Nephron (organoid): ENCODE measurements around the gene NAGS.
"Not testable (repeated sequence)": the region's sequence is repeated elsewhere in the genome, so short reads cannot be mapped to it uniquely, and the experiment has no call there.

ENCODE experiments used
- H3K27ac Mint-ChIP-seq, 3 experiments: 2 replicates each; pipeline ENCODE4 v1.8.0; 2020; ENCODE audit warnings: mixed read lengths in 3 of 3, mild to moderate bottlenecking in 2 of 3, moderate library complexity in 1 of 3
- H3K27me3 Mint-ChIP-seq: 2 replicates; pipeline ENCODE4 v1.8.0; 2021; ENCODE audit warnings: low read depth, mild to moderate bottlenecking, moderate library complexity, mixed read lengths
- H3K36me3 Mint-ChIP-seq: 2 replicates; pipeline ENCODE4 v1.8.0; 2020; ENCODE audit warnings: low read depth, mixed read lengths
- H3K4me1 Mint-ChIP-seq: 2 replicates; pipeline ENCODE4 v1.8.0; 2020; ENCODE audit warnings: mixed read lengths
- H3K4me3 Mint-ChIP-seq, 3 experiments: 2 replicates each; pipeline ENCODE4 v1.8.0; 2020; ENCODE audit warnings: mild to moderate bottlenecking in 3 of 3, mixed read lengths in 3 of 3, moderate library complexity in 2 of 3
- H3K9me3 Mint-ChIP-seq: 2 replicates; pipeline ENCODE4 v1.8.0; 2020; ENCODE audit warnings: mixed read lengths
- TF ChIP-seq, protein P1 (sequence below), 3 experiments: fragments of 200-600 bp; sonication (generic); IDR thresholded peaks; one replicate each; pipeline ENCODE4 v1.5.0; 2021; ENCODE audit warnings: antibody characterized with exemption in 3 of 3; ENCODE audit not compliant: unreplicated experiment in 3 of 3

The NAGS gene

GRCh38 chr17:43966276-43966675, 38.1 kb upstream of the NAGS start:
- H3K9me3 Mint-ChIP-seq: no peaks in the 10 kb centered on the region
- H3K36me3 Mint-ChIP-seq: no peaks in the 10 kb centered on the region
- no peak overlapping the region for H3K27ac Mint-ChIP-seq
- no peak overlapping the region for H3K4me3 Mint-ChIP-seq
- H3K4me1 Mint-ChIP-seq: no peaks in the 10 kb centered on the region
- TF ChIP-seq, protein P1, sequence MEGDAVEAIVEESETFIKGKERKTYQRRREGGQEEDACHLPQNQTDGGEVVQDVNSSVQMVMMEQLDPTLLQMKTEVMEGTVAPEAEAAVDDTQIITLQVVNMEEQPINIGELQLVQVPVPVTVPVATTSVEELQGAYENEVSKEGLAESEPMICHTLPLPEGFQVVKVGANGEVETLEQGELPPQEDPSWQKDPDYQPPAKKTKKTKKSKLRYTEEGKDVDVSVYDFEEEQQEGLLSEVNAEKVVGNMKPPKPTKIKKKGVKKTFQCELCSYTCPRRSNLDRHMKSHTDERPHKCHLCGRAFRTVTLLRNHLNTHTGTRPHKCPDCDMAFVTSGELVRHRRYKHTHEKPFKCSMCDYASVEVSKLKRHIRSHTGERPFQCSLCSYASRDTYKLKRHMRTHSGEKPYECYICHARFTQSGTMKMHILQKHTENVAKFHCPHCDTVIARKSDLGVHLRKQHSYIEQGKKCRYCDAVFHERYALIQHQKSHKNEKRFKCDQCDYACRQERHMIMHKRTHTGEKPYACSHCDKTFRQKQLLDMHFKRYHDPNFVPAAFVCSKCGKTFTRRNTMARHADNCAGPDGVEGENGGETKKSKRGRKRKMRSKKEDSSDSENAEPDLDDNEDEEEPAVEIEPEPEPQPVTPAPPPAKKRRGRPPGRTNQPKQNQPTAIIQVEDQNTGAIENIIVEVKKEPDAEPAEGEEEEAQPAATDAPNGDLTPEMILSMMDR (IDR thresholded peaks at IDR 0.05; ENCODE audit: unreplicated experiment in 3 of 3): no peak
- H3K27me3 Mint-ChIP-seq: peaks cover 48% of the 10 kb centered on the region

GRCh38 chr17:43967251-43967875, 37.1 kb upstream of the NAGS start:
- no peak overlapping the region for H3K27ac Mint-ChIP-seq
- no peaks in the 10 kb centered on the region for H3K36me3 Mint-ChIP-seq
- no peaks in the 10 kb centered on the region for H3K9me3 Mint-ChIP-seq
- no peak overlapping the region for H3K4me3 Mint-ChIP-seq
- no peaks in the 10 kb centered on the region for H3K4me1 Mint-ChIP-seq
- TF ChIP-seq, protein P1 (IDR thresholded peaks at IDR 0.05; ENCODE audit: unreplicated experiment in 3 of 3): no peak
- H3K27me3 Mint-ChIP-seq: peaks cover 47% of the 10 kb centered on the region

DNA sequence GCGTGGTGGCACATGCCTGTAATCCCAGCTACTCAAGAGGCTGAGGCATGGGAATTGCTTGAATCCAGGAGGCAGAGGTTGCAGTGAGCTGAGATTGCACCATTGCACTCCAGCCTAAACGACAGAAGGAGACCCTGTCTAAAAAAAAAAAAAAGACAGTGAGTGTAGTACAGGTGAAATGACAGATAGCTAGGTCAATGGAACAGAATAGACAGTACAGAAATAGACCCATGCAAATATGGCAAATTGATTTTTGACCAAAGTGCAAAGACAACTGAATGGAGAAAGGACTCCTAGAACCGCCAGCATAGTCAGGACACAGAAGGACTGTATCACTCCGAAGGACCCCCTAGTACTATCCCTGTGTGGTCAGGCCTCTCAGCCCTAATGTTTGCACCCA, 34.1 kb upstream of the NAGS start:
- Mint-ChIP-seq H3K27ac (no peak overlapping the region), H3K4me1 (no peaks in the 10 kb centered on the region), H3K36me3 (no peaks in the 10 kb centered on the region), H3K9me3 (no peaks in the 10 kb centered on the region), H3K4me3 (no peak overlapping the region), H3K27me3 (peaks cover 43% of the 10 kb centered on the region)
- TF ChIP-seq, protein P1 (IDR thresholded peaks at IDR 0.05; ENCODE audit: unreplicated experiment in 3 of 3): no peak

DNA sequence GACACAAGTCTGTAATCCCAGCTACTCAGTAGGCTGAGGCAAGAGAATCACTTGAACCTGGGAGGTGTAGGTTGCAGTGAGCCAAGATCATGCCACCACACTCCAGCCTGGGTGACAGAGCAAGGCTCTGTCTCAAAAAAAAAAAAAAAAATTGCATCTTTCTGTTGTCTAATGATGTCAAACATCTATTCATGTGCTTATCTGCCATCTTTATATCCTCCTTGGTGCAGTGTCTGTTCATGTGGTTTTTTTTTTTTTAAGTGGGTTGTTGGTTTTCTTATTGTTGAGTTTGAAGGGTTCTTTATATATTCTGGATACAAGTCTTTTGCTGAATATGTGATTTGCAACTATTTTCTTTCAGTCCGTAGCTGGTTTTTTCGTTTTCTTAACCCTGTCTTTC, 33.0 kb upstream of the NAGS start:
- peaks cover 37% of the 10 kb centered on the region for H3K27me3 Mint-ChIP-seq
- H3K36me3 Mint-ChIP-seq, H3K4me1 Mint-ChIP-seq, H3K4me3 Mint-ChIP-seq, H3K9me3 Mint-ChIP-seq, H3K27ac Mint-ChIP-seq: not testable (repeated sequence)

- not testable (repeated sequence) for H3K27ac Mint-ChIP-seq, H3K4me1 Mint-ChIP-seq, H3K9me3 Mint-ChIP-seq, H3K4me3 Mint-ChIP-seq, H3K36me3 Mint-ChIP-seq
- H3K27me3 Mint-ChIP-seq: peaks cover 41% of the 10 kb centered on the region
Observed at GRCh38 chr17:43972444-43973212, 31.8 kb upstream of the NAGS start.

- H3K4me1 Mint-ChIP-seq: no peaks in the 10 kb centered on the region
- H3K27me3 Mint-ChIP-seq: peaks cover 51% of the 10 kb centered on the region
- no peaks in the 10 kb centered on the region for H3K9me3 Mint-ChIP-seq
- H3K27ac Mint-ChIP-seq: no peak overlapping the region
- TF ChIP-seq, protein P1 (IDR thresholded peaks at IDR 0.05; ENCODE audit: unreplicated experiment in 3 of 3): no peak
- H3K36me3 Mint-ChIP-seq: no peaks in the 10 kb centered on the region
- H3K4me3 Mint-ChIP-seq: no peak overlapping the region
Observed at GRCh38 chr17:43974382-43975266, 29.8 kb upstream of the NAGS start.
